ENCODE data around the gene DESI2. TPM values are rescaled to one million over a fixed set of nuclear protein-coding genes. Genes with fewer than 3 reads are reported as not detected.

Gene DESI2
- total RNA-seq, 2 donors from 2014 or later, result 25.3 to 30.6 TPM

- TF ChIP-seq POLR2AphosphoS5 (IDR thresholded peaks at IDR 0.05) (no peak), CTCF (IDR thresholded peaks at IDR 0.05) (no peak), POLR2A (IDR thresholded peaks at IDR 0.05) (no peak)
- no peaks in the 10 kb centered on the region for H3K9me3 ChIP-seq
- H3K27me3 ChIP-seq (replicated peaks; ENCODE audit: insufficient read depth), result no peaks in the 10 kb centered on the region
- H3K4me3 ChIP-seq, result no peak overlapping the region
- intact Hi-C loops (cut with DNase I), result no loop called here
- H3K4me1 ChIP-seq (replicated peaks), result no peaks in the 10 kb centered on the region
- no peak for DNase-seq (ENCODE audit: low spot score)
- 94% methylated on average over 5 of the region's 5 CpGs for WGBS
- H3K36me3 ChIP-seq, result no peaks in the 10 kb centered on the region
- no peak overlapping the region for H3K27ac ChIP-seq
Observed at GRCh38 chr1:244741692-244742091, 88.8 kb downstream of the DESI2 start.

- no peaks in the 10 kb centered on the region for H3K9me3 ChIP-seq
- no peak for TF ChIP-seq POLR2A (IDR thresholded peaks at IDR 0.05)
- TF ChIP-seq CTCF (IDR thresholded peaks at IDR 0.05), result no peak
- no peak for TF ChIP-seq POLR2AphosphoS5 (IDR thresholded peaks at IDR 0.05)
- DNase-seq (ENCODE audit: low spot score), result no peak
- H3K4me1 ChIP-seq (replicated peaks), result no peaks in the 10 kb centered on the region
- no peaks in the 10 kb centered on the region for H3K36me3 ChIP-seq
- H3K27ac ChIP-seq, result no peak overlapping the region
- no peak overlapping the region for H3K4me3 ChIP-seq
- no peaks in the 10 kb centered on the region for H3K27me3 ChIP-seq (replicated peaks; ENCODE audit: insufficient read depth)
- 92% methylated on average over 9 of the region's 9 CpGs for WGBS
- intact Hi-C loops (cut with DNase I), result no loop called here
Observed at GRCh38 chr1:244749230-244750016, 96.5 kb downstream of the DESI2 start.

DNA sequence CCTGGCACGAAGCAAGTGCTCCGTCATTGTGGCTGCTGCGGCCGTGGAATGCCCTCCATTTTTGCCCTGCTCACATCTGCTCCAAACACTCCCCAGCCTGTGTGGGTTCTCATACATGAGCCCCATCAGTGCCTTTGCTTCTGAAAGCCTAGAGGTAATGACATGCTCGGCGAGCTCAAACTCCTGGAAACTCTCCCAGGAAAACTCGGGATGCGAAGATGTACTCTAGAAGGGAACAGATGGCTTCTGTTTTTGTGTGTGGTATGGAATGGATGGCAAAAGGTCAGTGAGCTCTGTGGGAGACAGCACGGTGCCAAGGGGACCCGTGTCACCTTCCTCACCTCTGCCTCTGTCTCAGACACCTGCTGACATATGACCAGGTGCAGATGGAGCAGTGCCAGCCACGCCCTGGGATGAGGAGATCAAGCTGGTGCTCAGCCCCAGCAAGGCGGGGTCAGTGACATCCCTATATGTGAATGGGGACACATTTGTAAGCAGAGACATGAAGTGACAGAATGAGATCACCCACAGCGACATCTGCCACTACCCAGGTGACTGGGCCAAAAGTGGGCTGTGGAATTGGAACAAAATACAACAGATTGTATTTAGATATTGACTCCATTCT, 98.5 kb downstream of the DESI2 start:
- no peak overlapping the region for H3K4me3 ChIP-seq
- no peak for TF ChIP-seq CTCF (IDR thresholded peaks at IDR 0.05)
- no peak for TF ChIP-seq POLR2A (IDR thresholded peaks at IDR 0.05)
- TF ChIP-seq POLR2AphosphoS5 (IDR thresholded peaks at IDR 0.05), result no peak
- WGBS, result 71% methylated on average over 13 of the region's 13 CpGs
- H3K9me3 ChIP-seq, result no peaks in the 10 kb centered on the region
- DNase-seq (ENCODE audit: low spot score), result no peak
- no peaks in the 10 kb centered on the region for H3K27me3 ChIP-seq (replicated peaks; ENCODE audit: insufficient read depth)
- no peak overlapping the region for H3K27ac ChIP-seq
- intact Hi-C loops (cut with DNase I), result no loop called here
- H3K4me1 ChIP-seq (replicated peaks), result no peaks in the 10 kb centered on the region
- no peaks in the 10 kb centered on the region for H3K36me3 ChIP-seq

GRCh38 chr1:244755673-244756072, 102.7 kb downstream of the DESI2 start:
- intact Hi-C loops (cut with DNase I), result no loop called here
- TF ChIP-seq POLR2A (IDR thresholded peaks at IDR 0.05) (no peak), CTCF (IDR thresholded peaks at IDR 0.05) (no peak), POLR2AphosphoS5 (IDR thresholded peaks at IDR 0.05) (no peak)
- H3K36me3 ChIP-seq, result no peaks in the 10 kb centered on the region
- DNase-seq (ENCODE audit: low spot score), result no peak
- no peaks in the 10 kb centered on the region for H3K27me3 ChIP-seq (replicated peaks; ENCODE audit: insufficient read depth)
- 79% methylated on average over 7 of the region's 7 CpGs for WGBS
- H3K4me3 ChIP-seq, result no peak overlapping the region
- H3K9me3 ChIP-seq, result no peaks in the 10 kb centered on the region
- no peak overlapping the region for H3K27ac ChIP-seq
- H3K4me1 ChIP-seq (replicated peaks), result no peaks in the 10 kb centered on the region

Measured in prostate gland (tissue), 2 donors.